ENCODE data around the gene GNAI2.
"Not testable (repeated sequence)": the region's sequence is repeated elsewhere in the genome, so short reads cannot be mapped to it uniquely, and the experiment has no call there.

Gene GNAI2

GRCh38 chr3:50245251-50245745 lies 9.3 kb downstream of the GNAI2 start:
- no peak for DNase-seq (ENCODE audit: low spot score)

GRCh38 chr3:50245831-50246516 lies 10.0 kb downstream of the GNAI2 start:
- peak; percentile 91 for DNase-seq (ENCODE audit: low spot score)

DNA sequence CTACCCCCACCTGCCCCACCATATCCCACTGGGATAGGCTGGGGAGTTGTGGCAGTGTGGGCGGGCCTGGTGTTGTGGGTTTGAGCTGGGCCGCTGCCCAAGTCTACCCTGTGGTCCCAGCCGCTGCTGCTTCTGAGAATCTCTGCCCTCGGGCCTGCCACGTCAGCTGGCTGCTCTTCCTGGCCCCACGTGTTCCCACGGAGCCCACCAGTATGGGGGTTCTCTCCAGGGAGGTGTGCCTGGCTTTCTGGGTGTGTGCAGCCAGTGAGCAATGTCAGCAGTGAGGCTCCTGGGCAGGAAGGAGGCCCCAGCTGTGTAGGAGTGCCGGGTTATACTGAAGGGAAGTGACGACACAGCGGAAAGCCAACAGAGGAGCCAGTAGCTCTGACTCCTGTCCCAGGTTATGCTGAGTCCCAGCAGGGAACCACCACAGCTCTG lies 10.5 kb downstream of the GNAI2 start:
- peak; percentile 79 for DNase-seq (ENCODE audit: low spot score)

GRCh38 chr3:50248387-50248786 lies 12.4 kb downstream of the GNAI2 start:
- no peak for DNase-seq (ENCODE audit: low spot score)

DNA sequence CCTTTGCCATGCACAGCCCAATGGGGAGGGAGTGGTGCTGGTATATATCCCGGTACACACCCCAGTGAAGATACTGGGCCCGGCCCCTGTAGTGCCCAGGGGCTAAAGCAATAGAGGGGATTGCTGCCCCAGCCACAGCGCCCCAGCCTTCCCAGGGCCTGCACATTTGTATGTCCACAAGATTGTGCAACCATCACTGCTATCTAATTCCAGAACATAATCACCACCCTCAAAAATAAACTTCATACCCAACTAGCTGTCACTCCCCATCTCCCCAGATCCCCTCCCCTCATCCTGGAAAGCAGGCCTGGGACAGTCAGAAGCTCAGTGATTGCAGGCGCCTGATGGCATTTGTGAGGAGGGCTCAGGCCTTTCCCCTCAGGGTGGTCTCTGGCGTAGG lies 13.5 kb downstream of the GNAI2 start:
- no peak for DNase-seq (ENCODE audit: low spot score)

DNA sequence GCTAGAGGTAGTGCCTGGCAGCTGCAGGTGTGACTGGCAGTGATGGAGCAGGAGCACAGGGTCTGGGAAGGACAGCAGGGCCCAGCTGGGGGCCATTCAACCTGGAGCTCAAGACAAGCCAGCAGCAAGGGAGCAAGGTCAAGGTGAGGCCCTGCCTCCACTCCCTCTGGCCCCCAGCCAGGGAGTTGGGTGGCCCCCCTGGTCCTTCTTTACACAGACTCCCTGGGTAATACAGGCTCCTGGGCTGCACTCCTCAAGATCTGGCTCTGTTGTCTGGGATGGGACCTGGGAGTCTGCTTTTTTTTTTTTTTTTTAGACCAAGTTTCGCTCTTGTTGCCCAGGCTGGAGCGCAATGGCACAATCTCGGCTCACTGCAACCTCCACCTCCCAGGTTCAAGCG lies 14.5 kb downstream of the GNAI2 start:
- DNase-seq (ENCODE audit: low spot score): no peak

GRCh38 chr3:50251220-50251619 lies 15.2 kb downstream of the GNAI2 start:
- peak; percentile 40 for DNase-seq (ENCODE audit: low spot score)

GRCh38 chr3:50254577-50255250 lies 18.7 kb downstream of the GNAI2 start:
- no peak for DNase-seq (ENCODE audit: low spot score)

- no peak for DNase-seq (ENCODE audit: low spot score)
Observed at GRCh38 chr3:50255251-50255615, 19.2 kb downstream of the GNAI2 start.

- DNase-seq (ENCODE audit: low spot score): no peak
Observed at GRCh38 chr3:50256978-50257890, 21.2 kb downstream of the GNAI2 start.

GRCh38 chr3:50258029-50258680 lies 22.2 kb downstream of the GNAI2 start:
- DNase-seq (ENCODE audit: low spot score): no peak

- no peak for DNase-seq (ENCODE audit: low spot score)
Observed at GRCh38 chr3:50258979-50259378, 23.0 kb downstream of the GNAI2 start.

DNA sequence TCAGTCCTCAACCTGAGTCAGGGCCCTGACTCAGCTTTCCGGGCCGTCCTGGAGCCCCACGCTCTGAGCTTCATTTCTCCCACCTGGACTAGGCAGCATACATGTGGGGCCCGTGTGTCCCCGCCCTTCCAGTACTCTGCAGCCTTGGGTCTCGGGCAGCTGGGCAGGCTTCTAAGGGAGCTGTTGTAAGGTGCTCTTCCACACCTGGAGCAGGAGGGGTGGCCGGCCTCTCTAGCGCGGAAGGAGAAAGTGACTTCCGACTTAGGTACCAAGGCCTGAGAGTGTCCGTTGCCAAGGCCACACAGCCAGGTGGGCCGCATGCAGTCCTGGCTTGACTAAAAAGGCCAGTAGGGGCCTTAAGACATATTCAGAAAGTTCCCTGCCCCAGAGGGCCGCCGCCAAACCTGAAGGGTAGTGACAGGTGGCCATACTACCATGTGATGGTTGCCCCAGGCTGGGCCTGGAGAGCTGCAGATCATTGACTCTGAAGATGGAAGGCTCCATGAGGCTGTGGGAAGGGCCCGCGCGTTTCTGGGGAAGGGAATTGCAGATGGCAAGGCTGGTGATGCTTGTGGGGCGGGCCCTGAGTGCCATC lies 23.5 kb downstream of the GNAI2 start:
- no peak for DNase-seq (ENCODE audit: low spot score)

DNA sequence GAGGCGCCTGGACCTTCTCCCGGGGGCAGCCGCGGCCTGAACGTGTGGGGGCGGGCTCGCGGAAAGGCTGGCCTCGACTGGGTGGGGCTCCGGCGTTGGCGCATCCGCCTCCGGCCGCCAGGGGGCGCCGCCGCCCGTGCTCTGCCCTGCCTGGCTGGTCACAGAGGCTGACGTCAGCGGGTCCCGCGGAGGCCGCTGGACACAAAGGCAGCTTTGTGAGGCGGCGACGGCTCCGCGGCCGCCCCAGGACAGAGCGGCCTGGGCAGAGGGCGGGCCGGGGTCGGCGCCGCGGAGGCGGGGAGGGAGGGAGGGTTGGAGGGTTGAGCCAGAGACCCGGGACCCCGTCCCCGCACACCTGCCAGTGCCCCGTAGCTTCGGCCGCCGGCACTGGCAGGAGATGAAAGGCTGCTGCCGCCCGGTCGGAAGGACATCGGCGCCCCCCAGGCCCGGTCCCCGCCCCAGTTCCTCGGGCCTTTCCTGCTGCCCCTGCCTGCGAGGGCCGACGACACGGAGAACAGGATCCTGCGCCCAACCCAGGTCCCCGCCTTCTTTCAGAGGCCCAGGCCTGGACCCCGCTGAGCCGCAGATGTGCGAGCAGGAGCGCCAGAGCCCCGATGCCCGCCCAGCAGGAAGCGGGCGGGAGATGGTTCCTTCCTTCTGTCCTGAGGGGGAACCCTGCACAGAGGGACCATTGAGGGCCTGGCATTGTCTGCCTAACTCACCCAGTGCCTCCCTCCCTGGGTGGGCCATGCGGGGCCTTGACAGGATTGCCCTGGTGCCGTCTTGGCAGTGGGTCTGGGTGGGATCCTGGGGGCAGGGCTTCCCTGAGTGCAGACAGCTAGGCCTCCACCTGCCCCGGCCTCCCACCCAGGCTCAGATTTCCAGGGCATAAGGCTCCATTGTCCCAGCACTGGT lies 24.3 kb downstream of the GNAI2 start:
- DNase-seq (ENCODE audit: low spot score): peak; percentile 97

DNA sequence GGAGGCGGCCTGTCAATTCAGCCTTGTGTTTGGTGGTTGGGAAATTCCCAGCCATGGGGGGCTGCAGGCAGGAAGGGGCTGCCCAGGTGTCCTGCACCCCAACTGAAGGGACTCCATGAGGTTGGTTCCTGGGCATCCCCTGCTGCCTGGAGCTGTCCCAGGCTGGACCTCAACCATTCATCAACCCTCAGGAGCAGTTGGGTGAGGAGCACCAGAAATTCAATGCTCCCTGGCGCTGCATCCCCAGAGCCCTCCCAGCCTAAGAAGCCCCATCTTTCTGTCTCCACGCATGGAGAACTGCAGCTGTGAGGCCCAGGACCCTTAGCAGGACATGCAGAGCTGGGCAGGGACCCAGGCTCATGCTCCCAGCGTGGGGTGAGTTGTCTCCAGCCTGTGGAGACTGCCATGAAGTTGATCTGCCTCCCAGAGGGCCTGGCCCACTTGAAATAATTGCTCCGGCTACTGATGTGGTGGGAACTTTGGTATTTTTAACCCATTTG lies 25.0 kb downstream of the GNAI2 start:
- no peak for DNase-seq (ENCODE audit: low spot score)

- no peak for DNase-seq (ENCODE audit: low spot score)
Observed at GRCh38 chr3:50261505-50261904, 25.5 kb downstream of the GNAI2 start.

DNA sequence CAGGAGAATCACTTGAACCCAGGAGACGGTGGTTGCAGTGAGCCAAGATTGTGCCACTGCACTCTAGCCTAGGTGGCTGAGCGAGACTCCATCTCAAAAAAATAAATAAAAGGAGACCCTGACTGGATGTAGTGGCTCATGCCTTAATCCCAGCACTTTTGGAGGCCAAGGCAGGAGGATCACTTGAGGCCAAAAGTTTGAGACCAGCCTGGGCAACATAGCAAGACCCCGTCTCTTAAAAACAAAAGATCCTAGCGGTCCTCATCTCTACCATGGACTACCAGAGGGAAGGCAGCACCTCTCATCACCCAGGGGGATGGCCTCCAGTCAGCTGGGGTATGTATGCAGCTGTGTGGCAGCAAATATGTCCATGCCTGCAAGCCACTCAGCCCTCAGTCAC lies 26.2 kb downstream of the GNAI2 start:
- not testable (repeated sequence) for DNase-seq (ENCODE audit: low spot score)

GRCh38 chr3:50262778-50263177 lies 26.8 kb downstream of the GNAI2 start:
- DNase-seq (ENCODE audit: low spot score): no peak

DNA sequence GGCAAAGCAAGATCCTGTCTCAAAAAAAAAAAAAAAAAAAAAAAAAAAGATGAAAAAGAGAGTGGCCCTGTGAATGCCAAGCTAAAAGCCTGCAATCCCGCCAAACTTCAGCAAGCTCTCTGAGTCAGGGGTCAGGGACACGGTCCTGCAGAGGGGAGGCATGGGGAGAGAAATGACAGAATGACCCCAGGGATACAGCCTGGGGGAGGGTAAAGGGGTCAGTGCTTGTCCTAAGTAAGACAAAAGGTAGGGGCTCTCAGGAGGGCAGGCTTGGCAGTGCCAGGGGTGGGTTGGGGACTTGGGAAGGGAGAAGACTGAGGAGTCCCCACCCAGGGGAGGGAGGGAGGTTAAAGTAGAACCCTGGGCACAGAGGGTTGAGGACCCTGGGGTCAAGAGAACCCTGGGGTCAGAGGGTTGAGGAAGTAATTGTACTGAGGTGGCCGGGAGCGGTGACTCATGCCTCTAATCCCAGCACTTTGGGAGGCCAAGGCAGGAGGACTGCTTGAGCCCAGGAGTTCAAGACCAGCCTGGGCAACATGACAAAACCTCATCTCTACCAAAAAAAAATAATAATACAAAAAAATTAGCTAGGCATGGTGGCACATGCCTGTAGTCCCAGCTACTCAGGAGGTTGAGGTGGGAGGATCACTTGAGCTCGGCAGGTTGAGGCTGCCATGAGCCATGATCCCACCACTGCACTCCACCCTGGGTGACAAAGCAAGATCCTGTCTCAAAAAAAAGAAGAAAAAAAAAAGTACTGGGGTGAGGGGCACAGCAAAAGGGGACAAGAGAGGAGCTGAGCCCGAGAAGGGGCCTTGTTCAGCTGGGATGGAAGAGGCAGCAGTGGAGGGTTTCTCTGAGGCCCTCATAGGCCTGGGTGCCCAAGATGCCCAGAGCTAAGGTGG lies 27.7 kb downstream of the GNAI2 start:
- DNase-seq (ENCODE audit: low spot score): no peak

Data from GM03348 (cell line).